ENCODE measurements around the gene MYO5C.

Gene MYO5C

GRCh38 chr15:52251144-52251860, 44.3 kb downstream of the MYO5C start:
- no peaks in the 10 kb centered on the region for H3K9me3 ChIP-seq
- no peaks in the 10 kb centered on the region for H3K36me3 ChIP-seq
- H3K27me3 ChIP-seq: peaks cover 21% of the 10 kb centered on the region
- H3K4me3 ChIP-seq (ENCODE audit: low read depth in 1 of 2, low read length in 1 of 2): no peak overlapping the region
- TF ChIP-seq CTCF (IDR thresholded peaks at IDR 0.05): no peak
- H3K4me1 ChIP-seq (ENCODE audit: control insufficient read depth in 1 of 2, insufficient read depth in 1 of 2, low read depth in 1 of 2, low read length in 1 of 2): peaks cover 12 to 17% of the 10 kb centered on the region in 2 experiments
- H3K27ac ChIP-seq: no peak overlapping the region

- Histone ChIP-seq H3K4me1 (ENCODE audit: control insufficient read depth in 1 of 2, insufficient read depth in 1 of 2, low read depth in 1 of 2, low read length in 1 of 2) (peaks cover 14 to 30% of the 10 kb centered on the region in 2 experiments), H3K4me3 (ENCODE audit: low read depth in 1 of 2, low read length in 1 of 2) (no peak overlapping the region), H3K9me3 (no peaks in the 10 kb centered on the region), H3K27me3 (peaks cover 21% of the 10 kb centered on the region), H3K36me3 (no peaks in the 10 kb centered on the region), H3K27ac (peak overlapping the region; percentile 67)
- TF ChIP-seq CTCF (IDR thresholded peaks at IDR 0.05): no peak
Observed at GRCh38 chr15:52247461-52247860, 48.1 kb downstream of the MYO5C start.

- TF ChIP-seq CTCF (IDR thresholded peaks at IDR 0.05): no peak
- H3K4me3 ChIP-seq (ENCODE audit: low read depth in 1 of 2, low read length in 1 of 2): peak overlapping the region in 1 of 2 experiments; percentile 7
Observed at GRCh38 chr15:52246686-52247431, 48.7 kb downstream of the MYO5C start.

GRCh38 chr15:52243697-52244555, 51.7 kb downstream of the MYO5C start:
- no peak for TF ChIP-seq CTCF (IDR thresholded peaks at IDR 0.05)
- no peak overlapping the region for H3K27ac ChIP-seq
- H3K36me3 ChIP-seq: no peaks in the 10 kb centered on the region
- H3K9me3 ChIP-seq: no peaks in the 10 kb centered on the region
- no peak overlapping the region for H3K4me3 ChIP-seq (ENCODE audit: low read depth in 1 of 2, low read length in 1 of 2)
- peaks cover 14 to 30% of the 10 kb centered on the region in 2 experiments for H3K4me1 ChIP-seq (ENCODE audit: control insufficient read depth in 1 of 2, insufficient read depth in 1 of 2, low read depth in 1 of 2, low read length in 1 of 2)
- H3K27me3 ChIP-seq: peaks cover 15% of the 10 kb centered on the region

More at GRCh38 chr15:52246686-52247431, 48.7 kb downstream of the MYO5C start:
- peaks cover 21% of the 10 kb centered on the region for H3K27me3 ChIP-seq
- H3K9me3 ChIP-seq: no peaks in the 10 kb centered on the region
- no peaks in the 10 kb centered on the region for H3K36me3 ChIP-seq
- H3K27ac ChIP-seq: peak overlapping the region; percentile 67
- H3K4me1 ChIP-seq (ENCODE audit: control insufficient read depth in 1 of 2, insufficient read depth in 1 of 2, low read depth in 1 of 2, low read length in 1 of 2): peaks cover 14 to 30% of the 10 kb centered on the region in 2 experiments

- no peak for TF ChIP-seq CTCF (IDR thresholded peaks at IDR 0.05)
- no peak overlapping the region for H3K27ac ChIP-seq
- H3K4me1 ChIP-seq (ENCODE audit: control insufficient read depth in 1 of 2, insufficient read depth in 1 of 2, low read depth in 1 of 2, low read length in 1 of 2): peaks cover 14 to 30% of the 10 kb centered on the region in 2 experiments
- H3K27me3 ChIP-seq: peaks cover 8% of the 10 kb centered on the region
- no peak overlapping the region for H3K4me3 ChIP-seq (ENCODE audit: low read depth in 1 of 2, low read length in 1 of 2)
- H3K36me3 ChIP-seq: no peaks in the 10 kb centered on the region
- H3K9me3 ChIP-seq: no peaks in the 10 kb centered on the region
Observed at GRCh38 chr15:52243286-52243685, 52.3 kb downstream of the MYO5C start.
